Cortex of kidney (tissue), 1 donor: ENCODE results near the gene MAP9.
"Not testable (repeated sequence)": the region's sequence is repeated elsewhere in the genome, so short reads cannot be mapped to it uniquely, and the experiment has no call there.

ENCODE experiments used
- DNase-seq: peaks from one replicate; lab custom pipeline; 2025; lab: John Stamatoyannopoulos, UW

MAP9 gene

DNA sequence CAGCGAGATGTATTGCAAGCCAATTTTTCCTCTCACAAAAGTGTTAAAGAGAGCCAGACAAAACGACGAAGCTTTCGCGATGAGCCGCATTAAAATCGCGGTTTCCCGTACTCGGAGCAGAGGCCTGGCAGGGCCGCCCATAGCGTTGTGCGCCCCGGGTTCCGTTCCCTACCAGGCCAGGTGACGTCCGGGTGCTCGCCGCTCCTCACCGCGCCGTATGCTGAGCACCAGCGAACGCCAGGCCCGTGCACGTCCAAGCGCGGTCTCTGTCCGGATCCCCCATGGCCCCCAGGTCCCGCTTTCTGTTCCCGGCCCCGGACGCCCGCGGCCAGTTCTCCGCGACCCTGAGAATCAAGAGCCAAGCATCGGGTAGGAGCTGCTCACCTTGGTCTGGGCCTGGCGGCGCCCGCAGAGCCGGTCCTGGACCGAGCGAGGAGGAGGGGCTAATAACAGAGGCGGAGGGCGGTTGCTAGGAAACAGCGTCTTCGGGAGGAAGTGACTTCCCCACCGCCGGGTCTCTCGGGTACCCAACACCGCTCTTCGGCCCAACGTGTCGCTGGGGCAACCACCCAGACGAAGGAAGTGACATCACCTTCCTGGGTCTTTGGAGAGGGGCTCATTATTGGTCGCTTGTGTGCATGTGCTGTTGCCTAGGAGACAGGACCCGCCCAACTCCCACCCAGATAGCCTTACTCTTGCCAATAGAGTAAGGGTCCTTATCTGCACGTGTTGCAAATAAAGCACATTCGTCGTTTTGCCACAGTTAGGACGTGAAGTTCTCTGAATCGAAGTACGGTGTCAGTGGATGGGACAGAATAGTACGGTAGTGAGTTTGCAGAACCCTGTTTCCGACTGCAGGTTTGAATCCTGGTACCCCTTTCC is at the start of gene MAP9:
TSS of gene MAP9 (minus strand) at position 579 of the 882 bp plus-strand sequence. CDS start 1,115 bp downstream, outside the sequence.
- no peak for DNase-seq

DNA sequence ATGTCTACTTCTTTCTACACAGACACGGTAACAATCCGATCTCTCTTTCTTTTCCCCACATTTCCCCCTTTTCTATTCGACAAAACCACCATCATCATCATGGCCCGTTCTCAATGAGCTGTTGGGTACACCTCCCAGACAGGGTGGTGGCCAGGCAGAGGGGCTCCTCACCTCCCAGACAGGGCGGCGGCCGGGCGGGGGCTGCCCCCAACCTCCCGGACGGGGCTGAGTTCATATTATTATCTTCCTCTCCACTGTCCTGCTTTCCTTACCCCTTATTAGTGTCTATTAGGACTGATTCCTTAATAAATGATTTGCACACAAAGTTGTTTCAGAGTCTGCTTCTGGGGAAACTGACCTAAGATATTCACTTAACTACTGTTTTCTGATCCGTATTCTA is 48.0 kb upstream of the MAP9 start:
- not testable (repeated sequence) for DNase-seq

DNA sequence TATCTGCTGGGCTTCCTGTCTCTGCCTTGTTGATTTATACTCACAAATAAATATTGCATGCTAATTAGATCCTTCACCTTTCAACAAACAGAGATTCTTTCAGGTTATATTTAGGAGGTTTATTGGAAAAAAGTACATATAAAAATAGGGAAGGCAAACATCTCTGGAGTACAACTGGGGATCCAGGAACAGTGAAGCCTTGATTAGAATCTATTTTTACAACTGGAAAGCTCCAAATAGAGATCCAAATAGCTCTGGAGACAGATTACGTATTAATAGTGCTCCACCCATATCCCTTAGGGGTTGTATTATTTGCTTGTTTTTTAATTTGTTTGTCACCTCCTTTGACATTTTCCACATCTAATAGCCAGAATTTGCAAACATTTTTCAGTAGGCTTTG is 46.9 kb upstream of the MAP9 start:
- DNase-seq: no peak

DNA sequence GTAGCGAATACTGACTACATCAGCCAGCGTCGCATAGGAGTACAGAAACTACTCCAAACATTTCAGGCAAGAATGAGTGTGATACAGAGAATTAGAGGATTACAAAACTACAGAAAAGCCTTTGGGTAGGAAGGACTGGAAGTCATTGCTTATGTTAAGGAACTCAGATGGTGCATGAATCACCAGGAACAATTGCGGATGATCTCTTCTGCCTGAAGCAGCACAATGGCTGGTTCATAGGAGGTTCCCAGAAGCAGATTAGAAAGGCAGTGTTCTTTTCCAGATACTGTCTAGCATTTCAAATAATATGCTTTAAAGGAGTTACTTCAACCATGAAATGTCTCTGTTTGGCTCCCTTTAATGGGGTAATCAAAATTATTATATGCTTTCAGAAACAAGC is 42.5 kb upstream of the MAP9 start:
- DNase-seq: no peak

DNA sequence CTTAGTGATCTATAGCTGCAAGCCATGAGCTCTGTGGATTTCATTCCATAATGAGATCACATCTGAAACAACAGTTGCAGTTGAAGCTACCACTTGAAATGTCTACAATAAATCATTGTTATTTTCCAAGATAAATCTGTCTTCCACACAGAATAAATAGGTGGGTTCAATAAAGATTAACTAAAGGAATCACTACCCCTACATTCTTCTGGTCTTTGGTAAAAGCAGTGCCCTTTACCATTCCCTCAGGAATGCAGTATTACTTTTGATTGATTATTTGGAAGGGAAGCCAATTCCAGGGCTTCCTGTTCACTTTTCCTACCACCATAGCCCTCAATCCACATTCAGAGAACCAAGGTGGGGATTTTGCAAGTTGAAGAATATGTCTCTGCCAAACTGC is 38.9 kb upstream of the MAP9 start:
- no peak for DNase-seq

DNA sequence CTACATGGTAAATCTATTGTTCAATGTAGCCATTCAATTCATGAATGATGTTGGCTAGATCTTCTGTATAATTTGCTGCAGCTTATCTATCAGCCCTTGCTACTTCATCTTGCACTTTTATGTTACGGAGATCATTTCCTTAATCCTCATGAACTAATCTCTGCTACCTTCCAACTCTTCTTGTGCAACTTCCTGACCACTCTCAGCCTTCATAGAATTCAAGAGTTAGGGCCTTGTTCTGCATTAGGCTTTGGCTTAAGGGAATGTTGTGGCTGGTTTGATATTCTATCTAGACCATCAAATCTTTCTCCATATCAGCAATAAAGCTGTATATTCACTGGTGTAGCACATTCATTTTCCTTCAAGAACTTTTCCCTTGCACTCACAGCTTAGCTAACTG is 36.7 kb upstream of the MAP9 start:
- DNase-seq: no peak

DNA sequence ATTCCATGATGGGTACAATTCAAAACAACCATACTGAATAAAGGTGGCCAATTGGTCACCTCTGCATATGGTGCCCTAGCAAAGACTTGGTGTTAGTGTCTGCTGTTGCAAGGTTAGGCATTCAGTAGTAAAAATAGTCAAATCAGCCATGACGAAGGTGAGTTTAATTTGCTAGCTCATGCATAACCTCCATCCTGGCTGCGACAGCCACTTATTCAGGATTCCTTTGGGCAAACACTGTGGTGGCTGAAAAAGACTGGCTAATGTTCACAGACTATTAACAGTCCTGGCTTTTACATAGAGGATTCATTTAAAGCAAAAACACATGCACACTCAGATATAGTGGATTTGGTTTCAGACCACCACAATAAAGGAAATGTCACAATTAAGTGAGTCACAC is 34.8 kb upstream of the MAP9 start:
- no peak for DNase-seq

DNA sequence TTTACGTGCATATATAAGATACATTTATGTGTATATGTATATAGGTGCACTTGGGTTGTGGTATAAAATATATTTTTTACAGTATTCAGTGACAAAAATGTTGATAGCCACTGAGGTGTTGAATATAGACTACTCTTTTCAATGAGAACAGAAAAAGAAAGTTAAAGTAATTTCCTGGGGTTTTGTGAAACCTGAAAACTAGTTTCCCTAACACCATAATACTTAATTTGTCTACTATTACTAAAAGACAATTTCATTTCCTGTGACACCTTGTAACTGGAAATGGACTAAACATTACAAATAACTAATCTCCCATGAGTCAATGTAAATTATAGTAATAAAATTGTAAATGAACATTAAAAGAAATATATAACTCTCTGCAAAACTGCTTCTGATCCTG is 32.0 kb upstream of the MAP9 start:
- DNase-seq: no peak

DNA sequence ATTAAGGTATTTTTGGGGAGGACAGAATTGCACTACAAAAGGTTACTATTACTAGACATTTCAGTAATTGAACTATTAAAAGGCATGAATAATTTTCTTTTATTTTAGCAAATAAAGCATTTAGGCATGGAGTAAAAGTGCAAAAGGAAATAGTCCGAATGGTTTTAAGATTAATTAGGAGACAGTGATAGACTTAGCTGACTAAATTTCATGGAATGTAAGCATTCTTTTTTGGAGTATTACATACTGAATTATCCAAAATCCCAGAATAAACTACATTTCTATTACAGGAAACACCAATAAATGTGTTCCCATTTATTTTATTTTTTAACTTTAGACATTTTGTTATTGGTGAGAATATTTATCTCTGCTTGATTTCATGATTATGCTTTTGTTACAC is 30.7 kb upstream of the MAP9 start:
- DNase-seq: no peak

DNA sequence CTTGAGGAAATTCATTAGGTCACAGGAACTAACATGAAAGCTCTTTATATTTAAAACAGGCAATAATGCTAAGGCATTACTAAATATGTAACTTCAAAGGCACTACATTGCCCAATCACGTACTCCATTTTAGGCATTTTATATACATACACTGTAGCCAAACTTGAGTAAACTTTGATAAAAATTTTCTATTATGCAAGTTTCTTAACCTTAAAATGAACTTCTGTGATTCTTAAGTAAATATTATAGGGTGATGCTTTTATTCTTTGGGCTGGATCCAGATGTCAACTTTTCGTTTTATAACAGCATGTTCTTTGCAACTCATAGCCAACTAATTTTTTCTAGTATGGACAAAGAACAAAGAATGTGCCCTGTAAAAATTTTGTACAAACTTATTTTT is 28.3 kb upstream of the MAP9 start:
- no peak for DNase-seq

DNA sequence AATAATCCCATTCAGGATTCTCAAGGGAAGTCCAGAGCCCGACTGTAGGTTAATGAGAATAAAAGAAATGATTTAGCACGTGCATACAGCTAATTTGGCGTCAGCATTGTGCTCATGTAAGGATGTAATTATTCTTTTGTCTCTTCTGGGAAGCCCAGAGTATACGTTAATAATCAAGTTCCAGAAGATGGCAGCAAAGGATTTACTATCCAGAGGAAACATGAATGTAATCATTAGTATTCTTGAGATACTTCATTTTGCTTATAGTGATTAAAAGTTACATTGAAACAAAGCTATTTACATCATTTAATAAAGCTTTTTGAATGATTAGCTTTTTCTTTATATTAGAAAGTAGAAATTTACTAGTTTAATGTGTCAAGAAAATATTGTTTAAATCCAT is 27.1 kb upstream of the MAP9 start:
- DNase-seq: no peak

DNA sequence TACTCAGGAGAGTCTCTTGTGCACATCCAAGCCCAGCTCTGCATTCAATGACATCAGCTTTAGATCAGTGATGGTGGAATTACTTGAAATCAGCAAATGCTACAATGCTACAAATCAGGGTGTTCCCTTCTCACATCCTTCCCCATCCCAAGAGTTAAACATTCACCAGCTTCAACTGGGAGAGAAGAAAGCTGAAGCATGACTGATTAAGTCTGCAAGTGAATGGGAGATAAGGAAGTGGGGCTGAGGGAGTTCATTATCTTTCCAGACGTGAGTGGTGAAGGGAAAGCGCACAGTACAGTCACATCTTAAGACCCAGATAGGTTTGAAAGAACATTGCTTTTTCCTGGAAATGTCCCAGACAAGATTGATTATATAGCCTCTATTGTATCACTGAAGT is 26.2 kb upstream of the MAP9 start:
- no peak for DNase-seq

DNA sequence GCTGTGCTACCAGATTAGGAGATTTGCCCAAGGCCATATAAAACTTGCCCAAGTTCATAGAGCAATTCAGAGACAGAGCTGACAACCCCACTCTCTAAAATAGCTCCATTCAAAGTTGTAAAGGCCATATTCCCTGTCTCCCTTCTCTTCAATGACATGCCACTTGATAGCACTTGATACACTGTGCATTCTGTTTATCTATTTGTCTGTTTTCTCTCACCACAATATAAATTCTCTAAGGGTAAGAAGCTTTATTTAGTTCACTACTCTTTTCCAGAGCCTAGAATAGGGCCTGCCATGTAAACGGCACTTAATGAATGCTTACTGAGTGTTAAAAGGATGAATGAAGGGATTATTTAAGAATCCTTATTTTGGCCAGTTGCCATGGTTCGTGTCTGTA is 24.1 kb upstream of the MAP9 start:
- no peak for DNase-seq

DNA sequence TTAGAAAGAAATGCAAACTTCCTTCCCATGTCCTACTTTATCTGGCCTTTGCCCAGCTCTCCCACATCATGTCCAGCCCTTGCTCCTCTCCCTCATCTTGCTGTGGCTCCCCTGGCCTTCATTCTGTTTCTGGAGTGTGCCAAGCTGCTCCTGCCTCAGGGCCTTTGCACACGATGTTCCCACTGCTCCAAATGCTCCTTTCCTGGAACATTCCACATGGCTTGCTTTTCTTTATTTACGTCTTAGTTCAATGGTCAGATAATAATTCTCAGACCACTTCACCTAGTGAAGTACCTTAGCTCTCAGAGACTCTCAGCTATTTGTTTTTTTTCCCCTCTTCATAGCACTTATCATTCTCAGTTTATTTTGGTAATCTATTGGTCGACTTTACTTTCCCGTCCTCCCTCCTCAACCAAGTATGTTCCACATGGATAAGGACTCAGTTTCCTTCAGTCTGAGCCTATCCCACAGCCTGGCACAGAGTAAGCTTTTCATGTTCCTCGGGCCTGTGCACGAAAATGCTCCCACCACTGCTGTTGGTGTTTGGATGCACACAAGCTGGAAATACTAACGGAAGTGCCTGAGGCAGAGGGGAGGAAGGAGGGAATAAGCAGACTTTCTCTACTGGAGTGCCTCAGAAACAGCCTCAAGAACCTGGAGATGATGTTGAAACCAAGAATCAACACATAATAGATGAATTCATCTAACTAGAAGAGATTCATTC is 23.4 kb upstream of the MAP9 start:
- DNase-seq: no peak

DNA sequence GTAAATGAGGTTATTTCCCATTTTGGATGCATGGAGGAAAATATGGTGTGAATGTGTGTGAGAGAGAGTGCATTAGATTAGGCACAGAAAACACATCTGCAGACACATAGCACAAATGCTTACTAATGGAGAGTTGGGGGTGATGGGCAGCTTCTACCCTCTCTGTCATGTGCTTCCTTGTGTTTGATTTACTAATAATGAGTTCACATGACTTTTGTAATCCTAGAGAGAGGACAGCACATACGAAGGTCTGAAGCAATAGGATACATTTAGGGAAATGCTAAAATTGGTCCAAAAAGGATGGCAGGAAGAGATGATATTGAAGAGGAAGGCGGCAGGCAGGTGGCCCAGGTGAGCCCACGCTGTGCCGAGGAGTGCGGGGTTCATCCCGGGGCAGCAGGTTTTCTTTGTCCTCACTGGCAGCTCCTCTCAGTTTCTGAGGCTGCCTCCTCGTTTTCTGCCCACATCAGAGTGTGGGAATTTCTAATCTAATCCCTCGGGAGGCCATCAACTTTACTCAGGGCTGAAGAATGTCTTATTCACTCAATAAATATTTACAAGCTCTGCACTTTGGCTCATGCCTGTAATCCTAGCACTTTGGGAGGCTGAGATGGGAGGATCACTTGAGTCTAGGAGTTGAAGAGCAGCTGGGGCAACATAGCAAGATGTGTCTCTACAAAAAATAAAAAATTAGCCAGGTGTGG is 15.9 kb upstream of the MAP9 start:
- DNase-seq: no peak

DNA sequence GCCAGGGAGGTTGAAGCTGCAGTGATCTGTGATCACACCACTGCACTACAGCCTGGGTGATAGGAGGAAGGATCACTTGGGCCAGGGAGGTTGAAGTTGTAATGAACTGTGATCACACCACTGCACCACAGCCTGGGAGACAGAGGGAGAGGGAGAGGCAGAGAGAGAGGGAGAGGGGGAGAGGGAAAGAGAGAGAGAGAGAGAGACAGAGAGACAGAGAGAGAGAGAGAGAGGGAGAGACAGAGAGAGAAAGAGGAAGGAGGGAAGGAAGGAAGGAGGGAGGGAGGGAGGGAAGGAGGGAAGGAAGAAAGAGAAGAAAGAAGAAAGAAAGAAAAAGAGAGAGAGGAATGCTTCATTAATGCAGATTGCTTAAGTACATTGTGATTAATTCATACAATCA is 15.2 kb upstream of the MAP9 start:
- no peak for DNase-seq

DNA sequence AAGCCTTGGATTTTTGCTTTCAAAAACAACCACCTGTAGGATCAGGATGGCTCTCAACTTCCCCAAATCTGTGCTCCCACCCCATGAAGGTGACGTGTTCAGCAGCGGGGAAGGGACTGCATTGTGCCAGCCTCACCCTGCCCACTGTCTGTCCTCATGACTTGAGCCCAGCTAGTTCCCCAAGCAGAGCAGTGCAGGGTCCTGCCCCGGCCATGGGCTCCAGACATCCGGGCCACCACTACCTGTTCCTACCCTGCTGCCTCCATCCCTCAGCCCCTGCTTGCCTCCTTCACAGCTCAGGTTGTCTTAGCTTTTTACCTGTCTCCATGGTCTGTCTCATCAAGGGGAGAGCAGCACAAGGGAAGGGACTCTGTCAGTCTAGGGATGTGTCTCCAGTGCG is 11.4 kb upstream of the MAP9 start:
- no peak for DNase-seq

DNA sequence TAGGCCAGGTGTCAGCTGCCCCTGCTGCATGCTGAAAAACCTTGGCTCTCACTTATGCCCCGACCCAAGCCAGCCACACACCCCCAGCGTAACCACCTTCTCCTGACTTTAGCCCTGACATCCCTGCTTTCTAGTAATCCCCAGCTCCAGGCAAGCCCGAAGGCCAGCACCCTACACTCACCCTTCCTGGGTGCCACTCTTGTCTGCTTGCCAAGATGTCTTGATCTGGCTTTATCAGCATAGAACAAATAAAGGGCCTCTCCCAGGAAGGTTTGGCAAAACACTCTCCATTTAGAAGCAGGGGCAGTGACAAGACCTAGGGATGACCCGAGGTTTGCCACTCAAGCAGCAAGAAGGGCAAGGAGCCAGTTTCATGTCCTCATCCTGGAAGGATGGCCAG is 6.8 kb upstream of the MAP9 start:
- DNase-seq: no peak

DNA sequence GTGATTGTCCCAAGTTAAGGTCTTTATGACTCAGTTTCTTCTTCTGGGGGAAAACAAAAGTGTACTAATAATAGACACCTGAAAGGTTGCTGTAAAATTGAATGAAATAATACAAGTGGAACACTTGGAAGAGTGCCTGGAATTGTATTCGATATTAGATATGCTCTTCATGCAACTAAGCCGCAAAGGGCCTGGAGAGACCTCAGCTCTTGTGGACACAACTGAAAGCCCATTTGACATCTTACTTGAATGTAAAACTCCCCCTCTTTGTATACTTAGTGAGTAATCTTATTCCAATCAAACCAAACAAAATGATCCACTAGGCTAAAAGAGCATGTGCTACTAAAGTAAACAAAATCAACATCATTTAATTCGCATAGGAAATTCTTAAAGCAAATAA is 511 bp upstream of the MAP9 start:
- DNase-seq: no peak

DNA sequence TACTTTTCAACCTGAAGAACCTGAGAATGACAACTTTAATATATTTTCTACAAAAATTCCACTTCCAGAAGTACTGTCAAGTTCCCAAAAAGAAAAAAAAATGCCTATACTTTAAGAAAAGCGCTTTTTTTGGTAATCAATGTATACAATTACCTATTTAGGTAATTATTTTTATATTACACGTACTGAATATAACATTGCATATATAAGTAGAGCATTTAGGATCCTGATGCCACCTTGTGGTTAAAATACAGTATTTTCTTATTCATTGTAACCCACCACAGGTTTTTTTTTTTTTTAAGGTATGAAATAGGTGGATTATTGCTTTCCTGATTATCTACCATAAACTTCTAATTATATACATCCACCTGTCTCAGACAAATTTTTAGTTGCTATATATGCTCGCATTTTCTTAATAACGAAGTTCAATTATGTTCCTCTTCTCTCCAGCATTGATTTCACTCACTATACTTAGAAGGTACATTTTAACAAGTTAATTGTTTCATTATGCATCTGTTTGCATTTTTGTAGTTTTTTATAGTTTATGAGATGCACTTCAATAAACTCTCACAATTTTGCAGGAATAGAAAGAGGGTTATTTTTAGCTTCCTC is 5.2 kb downstream of the MAP9 start:
- no peak for DNase-seq

DNA sequence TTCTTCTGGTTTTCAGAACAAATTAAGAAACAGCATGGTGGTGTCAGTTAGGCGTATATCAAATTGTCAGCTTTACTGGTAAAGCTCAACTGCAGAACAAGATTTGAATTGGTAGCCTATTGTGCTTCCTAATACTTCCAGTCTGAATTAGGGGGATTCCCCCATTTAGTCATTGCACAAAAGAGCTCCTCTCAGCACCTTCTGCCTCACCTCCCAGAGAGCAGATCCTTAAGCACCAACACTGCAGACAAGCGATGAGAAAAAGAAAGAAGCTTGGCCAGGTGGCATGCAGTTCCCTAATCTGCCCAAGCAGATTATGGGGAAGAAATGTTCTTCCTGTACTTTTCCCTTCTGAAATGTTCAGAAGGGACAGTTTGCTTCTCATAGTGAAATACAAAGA is 9.2 kb downstream of the MAP9 start:
- DNase-seq: no peak

DNA sequence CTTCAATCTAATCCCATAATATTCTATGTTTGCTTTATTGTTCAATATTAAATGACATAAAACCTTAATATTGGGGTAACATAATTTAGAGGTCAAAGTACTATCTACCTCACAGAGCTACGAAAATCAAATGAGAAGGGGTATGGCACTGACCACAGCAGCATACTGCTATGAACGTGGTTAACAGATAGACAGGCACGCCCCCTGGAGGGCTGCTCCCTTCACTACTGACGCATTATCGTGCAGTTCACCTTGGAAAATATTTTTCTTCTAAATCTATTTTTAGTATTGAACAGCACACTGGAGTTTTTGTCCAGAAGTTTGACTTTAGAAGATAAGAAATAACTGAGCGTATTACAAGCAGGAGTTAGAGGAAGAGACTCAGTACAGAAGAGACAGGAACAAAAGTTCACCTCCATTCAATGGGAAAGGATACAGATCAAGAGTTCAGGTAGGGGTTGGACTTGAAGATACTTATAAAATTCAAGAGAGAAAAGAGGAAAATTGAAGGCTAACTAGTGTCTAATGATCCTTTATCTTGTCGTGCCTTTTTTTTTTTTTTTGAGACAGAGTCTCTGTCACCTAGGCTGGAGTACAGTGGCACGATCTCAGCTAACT is 22.7 kb downstream of the MAP9 start:
- no peak for DNase-seq
